Ovary (tissue), 9 donors: Measurements from ENCODE around the gene KRTAP12-3. TPM values are rescaled to one million over a fixed set of nuclear protein-coding genes. Genes with fewer than 3 reads are reported as not detected.

ENCODE experiments used
- DNase-seq, 5 donors: peaks; one replicate each; pipeline ENCODE4 v3.0.0-alpha.2; 2019 to 2020
- H3K27ac ChIP-seq, 2 donors: fragments of 200-600 bp; one replicate each; pipeline versions ENCODE4 v1.5.1 to v1.8.0; 2019 to 2022
- H3K27me3 ChIP-seq: fragments of 200-600 bp; one replicate; pipeline ENCODE4 v1.8.0; 2022
- H3K36me3 ChIP-seq: fragments of 200-600 bp; sonication (generic); one replicate; pipeline ENCODE4 v1.5.1; 2019
- H3K4me1 ChIP-seq: one replicate; pipeline ENCODE4 v1.8.1; 2013; ENCODE audit warnings: mild to moderate bottlenecking, moderate library complexity; ENCODE audit not compliant: insufficient read depth
- H3K4me3 ChIP-seq: fragments of 200-600 bp; sonication (generic); one replicate; pipeline ENCODE4 v1.5.1; 2017
- H3K9me3 ChIP-seq, 2 donors: fragments of 200-600 bp in 1 of 2; sonication (generic) in 1 of 2; one replicate each; pipeline versions ENCODE4 v1.5.1 to v1.8.1; 2013 to 2019; ENCODE audit warnings: mild to moderate bottlenecking in 1 of 2, moderate library complexity in 1 of 2
- EP300 ChIP-seq: sonication (generic); formaldehyde crosslinking; IDR thresholded peaks from one replicate; pipeline ENCODE4 v1.6.1; 2017; ENCODE audit warnings: antibody characterized with exemption
- POLR2A ChIP-seq: fragments of 450-650 bp; IDR thresholded peaks from one replicate; pipeline ENCODE4 v1.6.1; 2017; ENCODE audit warnings: antibody characterized with exemption, mild to moderate bottlenecking, moderate library complexity
- WGBS, 3 donors: extraction: QIAGEN DNeasy Blood & Tissue Kit in 1 of 3; methylation state at CpG; one replicate each; pipeline versions ENCODE4 v1.1.5 to v1.1.7; 2013 to 2017; 5-methylcytosine and 5-hydroxymethylcytosine counted together
- intact Hi-C, 4 donors: fragments of 100-400 bp; cut with DNase I; formaldehyde crosslinking; loops; one replicate each; pipeline versions ENCODE4 v1.11.0 to v1.15.1; 2022 to 2023
- polyA plus RNA-seq, 2 donors: library from polyadenylated mRNA; stranded (reverse); fragments of 200-250 nt in 1 of 2; fragments of 350-450 nt in 1 of 2; fragmentation: Illumina TruSeq in 1 of 2; extraction: RNeasy Lipid Tissue Mini Kit (QIAGEN cat#74804) in 1 of 2; gene quantifications; one replicate each; pipeline ENCODE4 v1.2.3, GENCODE V29; 2013 to 2014
- total RNA-seq, 7 donors: library from RNA; depleted of rRNA in 2 of 7; stranded (reverse); fragments of >200 nt in 2 of 7; fragmentation: NEBNext Ultra II Directional in 3 of 7; extraction: Animal tissue kit (Norgen Biotek cat#: 25700) in 3 of 7; gene quantifications; one replicate each; pipeline versions ENCODE4 v1.1.0 to v1.2.4, GENCODE V29; 2016 to 2023
- TF ChIP-seq, protein P1 (sequence below), 3 donors: fragments of 450-650 bp in 2 of 3; fragments of 200-600 bp in 1 of 3; IDR thresholded peaks; one replicate each; pipeline versions ENCODE4 v1.5.1 to v1.8.0; 2016 to 2022; ENCODE audit warnings: antibody characterized with exemption in 3 of 3, mild to moderate bottlenecking in 1 of 3
- donor health status: DM: no; HTN: no; CAD: no; lungs with moderate emphysema.
- donor health status: DM: no; HTN: no; CAD: no.
- donor health status: Bipolar disorder and iron deficiency.
- donor health status: DM: yes; HTN: yes; CAD: no.
- donor health status: DM: no; HTN: no; CAD: no.
- donor health status: DM: yes; HTN: yes; CAD: no.

Gene KRTAP12-3
- total and polyA plus RNA-seq, 9 donors = not detected

- H3K9me3 ChIP-seq = no peaks in the 10 kb centered on the region
- DNase-seq = no peak
- no peak within 1 kb of the TSS for H3K4me3 ChIP-seq
- intact Hi-C loops = no loop called here
- H3K4me1 ChIP-seq = no peaks in the 10 kb centered on the region
- H3K27me3 ChIP-seq = no peaks in the 10 kb centered on the region
- no peak within 1 kb of the TSS for H3K27ac ChIP-seq
- TF ChIP-seq, protein P1, sequence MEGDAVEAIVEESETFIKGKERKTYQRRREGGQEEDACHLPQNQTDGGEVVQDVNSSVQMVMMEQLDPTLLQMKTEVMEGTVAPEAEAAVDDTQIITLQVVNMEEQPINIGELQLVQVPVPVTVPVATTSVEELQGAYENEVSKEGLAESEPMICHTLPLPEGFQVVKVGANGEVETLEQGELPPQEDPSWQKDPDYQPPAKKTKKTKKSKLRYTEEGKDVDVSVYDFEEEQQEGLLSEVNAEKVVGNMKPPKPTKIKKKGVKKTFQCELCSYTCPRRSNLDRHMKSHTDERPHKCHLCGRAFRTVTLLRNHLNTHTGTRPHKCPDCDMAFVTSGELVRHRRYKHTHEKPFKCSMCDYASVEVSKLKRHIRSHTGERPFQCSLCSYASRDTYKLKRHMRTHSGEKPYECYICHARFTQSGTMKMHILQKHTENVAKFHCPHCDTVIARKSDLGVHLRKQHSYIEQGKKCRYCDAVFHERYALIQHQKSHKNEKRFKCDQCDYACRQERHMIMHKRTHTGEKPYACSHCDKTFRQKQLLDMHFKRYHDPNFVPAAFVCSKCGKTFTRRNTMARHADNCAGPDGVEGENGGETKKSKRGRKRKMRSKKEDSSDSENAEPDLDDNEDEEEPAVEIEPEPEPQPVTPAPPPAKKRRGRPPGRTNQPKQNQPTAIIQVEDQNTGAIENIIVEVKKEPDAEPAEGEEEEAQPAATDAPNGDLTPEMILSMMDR (IDR thresholded peaks at IDR 0.05) = no peak
- no peak for TF ChIP-seq EP300
- TF ChIP-seq POLR2A = no peak
- H3K36me3 ChIP-seq = no peaks in the 10 kb centered on the region
- WGBS, 3 donors = 62 to 81% (median 78%) methylated on average over 19 of the region's 19 CpGs
These were observed 8.9 kb downstream of the KRTAP12-3 start, which contains the start of gene KRTAP12-2 for GRCh38 chr21:44666401-44667320. Gene KRTAP12-2, minus strand, starts transcription at chr21:44666927. Its CDS starts 41 bp downstream, at chr21:44666886.

DNA sequence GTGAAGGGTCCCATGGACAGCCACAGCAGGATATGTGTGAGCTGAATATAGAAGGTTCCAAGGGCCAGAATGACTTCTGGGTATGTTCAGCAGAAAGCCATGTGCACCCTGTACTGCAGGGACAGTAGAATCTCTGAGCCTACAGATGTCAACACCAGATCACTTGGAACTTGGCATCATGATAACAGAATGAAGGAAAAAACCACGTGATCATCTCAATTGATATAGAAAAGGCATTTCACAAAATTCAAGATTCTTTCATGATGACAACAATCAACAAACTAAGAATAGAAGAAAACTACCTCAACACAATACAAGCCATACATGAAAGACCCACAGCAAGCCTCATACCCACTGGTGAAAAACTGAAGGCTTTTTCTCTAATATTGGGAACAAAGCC, 9.9 kb downstream of the KRTAP12-3 start:
- Histone ChIP-seq H3K27ac (no peak overlapping the region), H3K27me3 (no peaks in the 10 kb centered on the region), H3K4me3 (no peak overlapping the region), H3K9me3 (no peaks in the 10 kb centered on the region), H3K4me1 (no peaks in the 10 kb centered on the region), H3K36me3 (no peaks in the 10 kb centered on the region)
- TF ChIP-seq, protein P1 (IDR thresholded peaks at IDR 0.05) = no peak
- TF ChIP-seq POLR2A = no peak
- no peak for TF ChIP-seq EP300
- 63 to 80% (median 80%) methylated on average over 1 of the region's 1 CpG for WGBS, 3 donors
- DNase-seq = no peak
- intact Hi-C loops = no loop called here

DNA sequence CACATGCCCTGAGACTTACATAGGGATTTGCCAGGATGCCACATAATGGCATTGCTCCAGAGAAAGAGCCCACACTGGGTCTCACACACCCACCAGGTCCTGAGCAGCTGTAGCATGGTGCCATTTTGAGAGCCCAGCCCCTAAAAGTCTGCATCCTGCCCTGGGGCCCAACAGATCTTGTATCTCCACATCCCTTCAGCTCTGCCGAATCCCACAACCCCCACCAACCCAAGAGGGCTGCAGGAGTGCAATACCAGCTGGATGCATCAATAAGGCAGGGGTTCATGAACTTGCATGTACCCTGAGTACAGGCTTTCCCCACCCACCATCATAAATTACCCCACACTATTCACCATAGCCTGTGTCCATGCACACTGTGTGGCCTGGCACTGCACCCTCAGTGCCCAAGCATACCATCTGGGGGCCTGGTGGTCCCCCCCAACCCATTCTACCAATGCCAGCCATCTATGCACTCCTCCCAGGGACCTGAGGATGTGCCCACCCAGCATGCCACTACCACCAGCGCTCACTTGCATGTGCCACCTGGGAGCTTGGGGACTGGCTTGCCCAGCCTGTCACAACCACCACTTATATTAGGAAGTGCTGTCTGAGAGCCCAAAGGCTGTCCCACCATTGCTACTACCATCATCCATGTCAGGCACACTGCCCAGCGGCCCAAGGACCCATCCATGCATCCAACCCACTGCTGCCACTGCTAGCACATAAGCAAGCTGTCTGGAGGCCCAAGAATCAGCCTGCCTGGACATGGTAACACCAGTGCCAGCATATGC, 13.1 kb downstream of the KRTAP12-3 start:
- H3K4me1 ChIP-seq = no peaks in the 10 kb centered on the region
- no peaks in the 10 kb centered on the region for H3K27me3 ChIP-seq
- TF ChIP-seq POLR2A = no peak
- H3K27ac ChIP-seq = no peak overlapping the region
- no peaks in the 10 kb centered on the region for H3K9me3 ChIP-seq
- no peak overlapping the region for H3K4me3 ChIP-seq
- no peaks in the 10 kb centered on the region for H3K36me3 ChIP-seq
- DNase-seq = no peak
- 57 to 83% (median 83%) methylated on average over 3 of the region's 3 CpGs for WGBS, 3 donors
- intact Hi-C loops = no loop called here

- no peak for TF ChIP-seq EP300
- no peak for TF ChIP-seq POLR2A
- no peaks in the 10 kb centered on the region for H3K36me3 ChIP-seq
- no peaks in the 10 kb centered on the region for H3K4me1 ChIP-seq
- intact Hi-C loops = no loop called here
- DNase-seq = no peak
- H3K27ac ChIP-seq = no peak overlapping the region
- no peaks in the 10 kb centered on the region for H3K9me3 ChIP-seq
- H3K27me3 ChIP-seq = no peaks in the 10 kb centered on the region
- no peak overlapping the region for H3K4me3 ChIP-seq
- 90 to 97% (median 96%) methylated on average over 1 of the region's 1 CpG for WGBS, 3 donors
These were observed 14.2 kb downstream of the KRTAP12-3 start for GRCh38 chr21:44671911-44672310.

DNA sequence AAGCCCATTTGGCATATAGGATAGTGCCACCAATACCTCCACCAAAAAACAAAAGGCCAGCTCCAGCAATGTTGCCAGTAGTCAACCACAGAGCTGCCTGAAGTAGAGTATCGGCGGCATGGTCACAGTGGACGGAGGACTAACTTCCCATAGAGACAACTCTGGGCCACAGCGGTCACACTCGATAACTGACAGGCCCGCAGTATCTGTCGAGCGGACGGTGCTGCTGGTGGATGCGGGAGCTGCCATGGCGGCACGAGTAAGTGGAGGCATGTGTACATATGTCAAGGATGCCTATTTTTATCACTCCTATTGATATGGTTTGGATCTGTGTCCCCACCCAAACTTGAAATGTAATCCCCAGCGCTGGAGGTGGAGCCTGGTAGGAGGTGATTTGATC, 20.1 kb downstream of the KRTAP12-3 start:
- Histone ChIP-seq H3K36me3 (no peaks in the 10 kb centered on the region), H3K4me1 (no peaks in the 10 kb centered on the region), H3K27ac (no peak overlapping the region), H3K4me3 (no peak overlapping the region), H3K27me3 (no peaks in the 10 kb centered on the region), H3K9me3 (no peaks in the 10 kb centered on the region)
- TF ChIP-seq EP300 (no peak), POLR2A (no peak)
- TF ChIP-seq, protein P1 (IDR thresholded peaks at IDR 0.05) = no peak
- no peak for DNase-seq
- intact Hi-C loops = no loop called here
- 92 to 93% (median 92%) methylated on average over 13 of the region's 13 CpGs for WGBS, 3 donors
